GM21786 (cell line): ENCODE results near the gene PANK4.

Experiments
- ATAC-seq: cut with Tn5 transposase; IDR thresholded peaks from one replicate; pipeline ENCODE4 v1.9.1; 2021; ENCODE audit not compliant: unreplicated experiment

PANK4 gene

DNA sequence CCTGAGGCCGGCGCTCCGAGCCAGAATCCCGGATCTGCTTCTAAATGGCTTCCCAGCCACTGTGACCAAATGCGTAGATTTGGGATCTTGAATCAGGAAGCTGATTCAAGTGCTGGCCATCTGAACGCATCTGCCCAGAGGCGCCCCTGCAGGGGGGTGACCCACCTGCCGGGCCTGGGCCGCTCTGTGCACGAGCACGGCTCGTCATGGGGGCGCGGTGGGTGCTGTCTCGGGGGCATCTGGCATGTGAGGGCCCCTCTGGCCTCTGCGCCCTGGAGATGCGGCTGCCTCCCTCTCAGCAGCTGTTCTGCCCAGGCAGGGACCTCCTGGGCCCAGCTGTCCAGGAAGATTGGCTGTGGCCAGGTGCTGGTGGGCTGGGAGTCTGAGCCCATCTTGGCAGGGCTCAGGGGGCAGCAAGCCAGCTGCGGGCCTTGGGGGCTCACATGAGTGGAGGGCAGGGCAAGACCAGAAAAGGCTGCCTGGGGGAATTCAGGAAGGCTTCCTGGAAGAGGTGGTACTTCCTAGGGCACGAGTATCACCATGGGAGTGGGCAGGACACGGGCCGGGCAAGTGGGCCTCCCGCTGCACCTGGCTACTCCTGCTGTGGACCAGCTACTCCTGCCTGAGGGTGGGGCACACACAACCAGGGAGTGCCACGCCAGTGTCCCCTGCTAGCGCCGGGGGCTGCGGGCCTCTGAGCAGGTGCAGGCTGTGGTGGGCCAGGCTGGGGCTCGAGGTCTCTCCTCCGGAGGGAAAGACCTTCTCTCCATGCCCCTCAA is 25.2 kb downstream of the PANK4 start:
- no peak for ATAC-seq

- ATAC-seq = no peak
Observed at GRCh38 chr1:2499986-2500596, 26.3 kb downstream of the PANK4 start.

- no peak for ATAC-seq
Observed at GRCh38 chr1:2499260-2499659, 27.1 kb downstream of the PANK4 start.

GRCh38 chr1:2498648-2499047 is 27.7 kb downstream of the PANK4 start:
- ATAC-seq = no peak

DNA sequence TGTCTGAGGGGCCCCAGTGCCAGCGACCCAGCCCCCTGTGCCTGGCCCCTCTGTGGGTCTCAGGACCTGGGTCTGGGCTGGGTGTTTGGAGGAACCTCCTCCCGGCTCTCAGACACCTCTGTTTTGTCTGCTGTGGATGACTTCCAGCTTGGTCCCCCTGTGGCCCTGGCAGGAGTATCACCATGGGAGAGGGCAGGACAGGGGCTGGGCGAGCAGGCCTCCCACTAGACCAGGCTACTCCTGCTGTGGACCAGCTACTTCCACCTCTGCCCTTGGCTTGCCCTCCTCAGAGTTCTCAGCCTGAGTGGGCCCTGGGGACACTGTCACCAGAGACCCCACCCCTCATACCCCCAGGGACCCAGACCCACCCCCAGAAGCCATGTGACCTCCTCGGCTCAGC is 28.5 kb downstream of the PANK4 start:
- no peak for ATAC-seq

DNA sequence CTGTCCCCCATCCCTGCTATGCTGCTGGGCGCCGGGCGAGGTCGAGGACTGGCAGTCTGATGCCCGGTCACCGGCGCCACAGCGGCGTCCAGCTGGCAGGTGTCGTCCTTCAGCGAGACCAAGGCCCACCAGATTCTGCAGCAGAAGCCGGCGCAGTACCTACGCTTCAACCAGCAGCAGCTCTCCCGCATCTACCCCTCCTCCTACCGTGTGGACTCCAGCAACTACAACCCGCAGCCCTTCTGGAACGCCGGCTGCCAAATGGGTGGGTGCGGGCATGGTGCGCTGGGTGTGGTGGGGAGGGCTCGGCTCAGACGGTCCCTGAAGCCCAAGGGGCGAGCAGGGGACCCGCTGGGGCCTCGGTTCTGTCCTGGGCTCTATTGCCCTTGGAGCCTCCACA is 29.6 kb downstream of the PANK4 start:
- ATAC-seq = no peak

DNA sequence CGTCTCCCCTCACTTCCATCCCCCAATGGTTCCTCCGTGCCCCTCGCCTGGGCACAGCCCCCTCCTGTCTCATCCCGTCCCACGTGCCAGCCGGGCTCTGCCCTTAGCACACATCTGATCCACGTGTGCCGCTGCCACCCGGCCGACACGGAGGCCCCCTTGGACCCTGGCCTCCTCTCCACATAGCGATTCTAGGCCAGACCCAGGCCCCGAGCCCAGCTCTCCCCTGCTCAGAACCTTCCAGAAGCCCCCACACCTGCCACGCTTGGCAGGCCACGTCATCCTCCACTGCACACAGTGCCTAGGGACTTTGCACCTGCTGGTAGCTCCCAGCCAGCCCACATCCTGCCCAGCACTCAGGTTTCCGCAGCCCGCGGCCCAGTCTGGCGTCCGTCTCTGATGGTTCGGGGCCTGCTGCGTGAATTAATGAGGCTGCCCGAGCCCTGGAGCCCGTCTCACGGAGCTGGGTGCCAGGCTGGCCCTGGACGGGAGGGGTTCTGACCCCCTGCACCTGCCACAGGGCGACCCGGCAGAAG is 30.2 kb downstream of the PANK4 start:
- ATAC-seq = no peak

DNA sequence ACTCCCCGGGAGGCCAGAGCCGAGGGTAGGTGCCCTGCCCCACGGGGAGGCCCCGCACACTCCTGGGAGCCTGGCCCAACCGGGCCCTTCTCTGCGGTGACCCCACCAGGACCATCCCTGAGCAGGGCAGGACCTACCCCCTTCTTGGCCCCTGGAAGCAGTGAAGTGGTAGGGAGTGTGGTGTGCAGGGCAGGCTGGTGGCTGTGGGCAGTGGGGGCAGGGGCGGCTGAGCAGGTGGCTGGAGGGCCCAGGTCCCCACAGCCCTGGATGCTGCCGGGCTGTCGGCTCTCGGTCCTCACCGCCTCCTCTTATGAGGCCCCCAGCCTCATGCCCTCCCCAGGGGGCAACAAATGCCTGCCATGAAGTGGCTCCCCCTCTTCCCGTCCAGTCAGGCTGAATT is 30.9 kb downstream of the PANK4 start:
- ATAC-seq = no peak

GRCh38 chr1:2495026-2495425 is 31.4 kb downstream of the PANK4 start:
- no peak for ATAC-seq

DNA sequence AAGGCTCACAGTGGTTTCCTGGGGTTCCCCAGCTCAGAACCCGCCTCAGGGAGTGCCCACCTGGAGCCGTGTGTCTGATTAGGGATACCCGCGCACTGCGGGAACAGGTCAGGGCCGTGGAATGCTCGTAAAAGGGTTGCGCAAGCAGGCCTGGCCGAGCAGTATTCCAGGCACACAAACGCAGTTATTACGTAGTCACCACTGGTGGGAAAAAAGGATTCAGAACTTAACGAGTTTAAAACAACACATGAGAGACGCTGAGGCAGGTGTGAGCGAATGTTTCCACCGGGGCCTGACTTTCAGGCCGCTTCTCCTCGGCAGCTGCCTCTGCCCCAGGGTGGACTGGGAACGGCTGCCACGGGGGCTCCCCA is 32.1 kb downstream of the PANK4 start:
- no peak for ATAC-seq

DNA sequence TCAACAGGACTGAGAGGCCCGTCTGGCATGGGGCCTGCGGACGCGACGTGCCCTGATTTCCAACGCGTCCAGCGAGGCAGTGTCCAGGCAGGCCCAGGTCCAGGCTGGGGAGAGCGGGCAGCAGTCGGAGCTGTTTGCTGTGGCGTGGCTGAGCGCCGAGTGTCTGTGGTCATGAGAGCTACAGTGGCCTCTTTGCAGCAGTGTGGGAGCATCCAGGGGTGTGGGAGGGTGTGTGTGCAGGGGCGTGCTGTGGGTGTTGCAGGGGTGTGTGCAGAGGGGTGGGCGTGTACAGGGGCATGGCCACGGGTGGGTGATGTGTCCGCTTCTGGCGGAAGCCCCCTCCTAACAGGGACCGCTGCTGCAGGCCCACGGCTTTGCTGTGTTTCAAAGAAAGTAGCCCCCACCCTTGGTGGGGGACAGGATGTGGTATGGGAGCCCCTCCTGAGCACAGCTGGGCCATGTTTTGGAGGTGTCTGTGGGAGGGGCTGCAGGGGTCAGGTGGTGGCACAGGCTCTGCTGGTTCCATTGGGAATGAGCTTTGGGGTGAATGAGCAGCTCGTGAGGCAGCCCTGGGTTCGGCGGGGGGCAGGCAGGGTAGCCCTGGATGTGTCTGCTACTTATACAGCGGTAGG is 32.6 kb downstream of the PANK4 start:
- no peak for ATAC-seq

DNA sequence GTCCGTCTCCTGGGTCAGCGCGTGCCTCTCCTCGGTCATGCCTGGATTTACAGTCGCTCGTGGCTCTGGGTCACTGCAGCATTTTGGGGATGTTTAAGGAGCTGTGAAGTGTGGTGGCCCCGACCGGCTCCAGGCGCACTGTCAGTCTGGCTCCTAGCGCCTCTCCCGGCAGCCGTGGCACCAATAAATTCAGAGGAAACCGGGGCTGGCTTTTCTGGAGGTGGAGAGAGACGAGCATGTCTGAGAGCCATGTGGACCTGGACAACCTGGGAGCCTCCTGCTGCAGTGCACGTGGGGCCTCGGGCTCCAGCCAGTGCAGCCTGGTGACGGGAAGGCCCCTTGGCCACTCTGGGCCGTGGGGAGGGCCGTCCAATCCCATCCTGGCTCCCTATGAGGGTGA is 33.2 kb downstream of the PANK4 start:
- ATAC-seq = no peak

DNA sequence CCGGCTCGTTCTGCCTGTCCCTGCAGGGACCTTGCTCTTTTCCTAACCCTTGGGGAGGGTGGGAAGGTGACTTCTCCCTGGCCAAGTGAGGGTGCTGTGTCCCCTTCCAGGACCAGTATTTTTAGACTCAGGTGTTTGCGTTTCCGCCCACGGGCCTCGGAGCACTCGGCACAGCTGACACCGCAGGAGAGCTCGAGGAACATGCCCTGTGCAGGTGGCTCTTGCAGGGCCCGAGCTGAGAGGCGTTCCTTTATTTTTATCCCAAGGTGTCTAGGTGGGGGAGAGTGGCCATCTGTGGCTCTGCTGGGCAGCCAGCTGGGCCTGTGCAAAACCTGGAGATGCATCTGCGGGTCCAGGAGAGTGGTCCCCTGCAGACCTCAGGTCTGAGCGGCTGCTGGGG is 34.3 kb downstream of the PANK4 start:
- no peak for ATAC-seq

DNA sequence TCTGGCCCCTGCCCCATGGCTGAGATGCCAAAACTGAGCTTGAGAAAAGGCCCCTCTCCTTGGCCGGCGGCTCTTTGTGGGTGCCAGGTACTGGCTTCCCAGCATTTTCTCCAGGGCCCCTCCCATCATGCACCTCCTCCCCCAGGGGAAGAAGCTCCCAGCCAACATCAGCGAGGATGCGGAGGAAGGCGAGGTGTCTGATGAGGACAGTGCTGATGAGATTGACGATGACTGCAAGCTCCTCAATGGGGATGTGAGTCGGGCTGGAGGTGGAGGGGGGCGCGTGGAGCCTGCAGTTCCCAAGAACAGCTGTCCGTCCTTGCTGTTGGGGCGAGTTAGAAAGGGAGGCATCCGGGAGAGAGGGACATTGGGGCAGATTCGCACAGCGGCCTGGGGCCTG is 36.8 kb downstream of the PANK4 start:
- no peak for ATAC-seq

DNA sequence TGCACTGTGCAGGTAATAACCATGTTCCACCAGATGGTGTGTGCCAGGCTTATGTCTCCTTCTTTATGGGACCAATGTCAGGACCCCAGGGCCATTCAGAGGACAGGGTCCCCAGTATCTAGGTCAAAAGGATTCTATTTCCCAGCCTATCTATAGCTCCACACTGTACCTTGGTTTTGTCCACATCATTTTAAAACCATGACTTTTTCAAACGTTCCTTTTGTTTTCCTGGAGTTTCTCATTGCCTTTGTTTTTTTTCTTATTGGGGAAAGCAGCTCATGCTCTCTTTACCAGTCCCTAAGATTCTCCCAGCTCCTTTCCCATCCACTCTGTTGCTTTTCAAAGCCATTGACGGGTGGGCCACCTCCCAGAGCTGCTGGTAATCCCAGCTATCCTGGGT is 37.7 kb downstream of the PANK4 start:
- no peak for ATAC-seq

- no peak for ATAC-seq
Observed at GRCh38 chr1:2486558-2486957, 39.8 kb downstream of the PANK4 start.

DNA sequence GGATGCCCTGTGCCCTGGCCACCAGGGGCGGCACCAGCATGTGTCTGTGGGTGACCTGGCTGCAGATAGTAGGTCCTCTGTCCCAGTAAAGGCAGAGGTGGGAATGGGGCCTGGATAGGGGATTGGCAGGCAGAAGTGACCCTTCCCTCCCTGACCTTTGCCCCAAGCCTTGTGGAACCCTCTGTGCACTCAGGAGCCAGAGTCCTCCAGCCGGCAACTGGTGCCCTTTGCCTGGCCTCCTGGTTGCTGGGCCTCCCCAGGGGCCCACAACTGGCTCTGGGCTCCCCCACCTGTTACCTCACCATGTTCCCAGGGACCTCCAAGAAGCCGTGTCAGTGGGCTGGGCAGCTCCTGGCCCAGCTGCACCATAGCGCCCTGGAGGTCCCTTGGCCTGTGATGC is 40.4 kb downstream of the PANK4 start:
- no peak for ATAC-seq

DNA sequence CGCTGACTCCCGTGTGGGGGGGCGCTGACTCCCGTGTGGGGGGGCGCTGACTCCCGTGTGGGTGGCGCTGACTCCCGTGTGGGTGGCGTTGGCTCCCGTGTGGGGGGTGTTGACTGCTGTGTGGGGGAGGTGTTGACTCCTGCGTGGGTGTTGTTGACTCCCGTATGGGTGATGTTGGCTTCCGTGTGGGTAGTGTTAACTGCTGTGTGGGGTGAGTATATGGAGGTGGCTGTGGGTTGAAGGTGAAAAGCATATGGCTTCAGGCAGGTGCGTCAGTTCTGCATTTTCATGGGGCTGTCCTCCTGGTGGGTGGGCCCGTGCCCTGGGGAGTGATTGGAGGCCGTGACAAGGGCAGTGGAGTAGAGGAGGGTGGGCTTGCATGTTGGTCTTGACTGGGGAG is 42.4 kb downstream of the PANK4 start:
- ATAC-seq = no peak

DNA sequence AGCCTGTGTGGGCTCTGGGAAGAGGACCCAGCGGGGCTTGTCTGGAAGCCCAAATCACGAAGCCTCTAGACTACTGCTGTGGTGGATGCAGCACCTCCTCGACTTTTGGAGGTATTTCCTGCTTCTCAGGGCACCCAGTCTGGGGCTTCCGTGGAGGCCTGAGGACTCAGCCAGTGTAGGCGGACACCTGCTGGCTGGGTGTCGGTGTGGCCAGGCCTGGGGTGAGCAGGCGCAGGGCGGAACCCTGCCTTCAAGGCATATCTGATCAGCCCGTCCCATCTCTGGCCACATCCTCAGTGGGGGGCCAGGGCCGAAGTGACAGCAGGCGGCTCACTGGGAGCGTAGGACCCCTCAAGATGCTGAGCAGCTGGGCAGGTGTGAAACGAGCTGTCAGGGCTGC is 43.4 kb downstream of the PANK4 start:
- ATAC-seq = no peak

- no peak for ATAC-seq
Observed at GRCh38 chr1:2482588-2482987, 43.8 kb downstream of the PANK4 start.

- ATAC-seq = no peak
Observed at GRCh38 chr1:2481885-2482284, 44.5 kb downstream of the PANK4 start.

DNA sequence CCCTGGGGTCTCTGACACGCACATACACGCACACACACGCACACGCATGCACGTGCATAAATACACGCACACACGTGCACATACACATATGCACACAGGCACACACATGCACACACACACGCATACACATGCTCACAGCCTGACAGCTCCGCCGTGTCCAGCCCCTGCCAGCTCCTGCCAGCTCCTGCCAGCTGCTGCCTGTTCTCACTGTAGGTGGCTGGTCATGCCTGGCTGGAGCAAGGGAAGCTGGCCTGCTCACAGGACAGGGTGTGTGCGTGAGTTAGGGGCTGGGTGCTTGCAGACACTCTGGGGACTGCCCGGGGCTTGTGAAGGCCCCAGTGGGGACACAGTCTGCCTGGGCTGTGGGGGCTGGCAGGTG is 45.4 kb downstream of the PANK4 start:
- ATAC-seq = no peak
